NB4 (cell line): ENCODE data around the gene DNAJC30.

Source experiments
- DNase-seq: peaks from one replicate; pipeline ENCODE4 v3.0.0; 2010; ENCODE audit warnings: low read depth
- H3K4me3 ChIP-seq: one replicate; pipeline ENCODE4 v1.5.1; 2011; ENCODE audit warnings: mild to moderate bottlenecking, low read depth, low read length, moderate library complexity
- CTCF ChIP-seq: IDR thresholded peaks from one replicate; pipeline ENCODE4 v1.5.1; 2012; ENCODE audit warnings: low read depth, low read length
- MAX ChIP-seq: IDR thresholded peaks from 2 replicates; pipeline ENCODE4 v1.6.1; 2011; ENCODE audit warnings: low read depth, low read length
- MYC ChIP-seq: IDR thresholded peaks from 2 replicates; pipeline ENCODE4 v1.6.1; 2011; ENCODE audit warnings: low read depth, low read length
- POLR2A ChIP-seq: IDR thresholded peaks from 2 replicates; pipeline ENCODE4 v1.6.1; 2011; ENCODE audit warnings: mild to moderate bottlenecking; ENCODE audit not compliant: insufficient read length; ENCODE audit errors: extremely low read depth

DNAJC30 gene

DNA sequence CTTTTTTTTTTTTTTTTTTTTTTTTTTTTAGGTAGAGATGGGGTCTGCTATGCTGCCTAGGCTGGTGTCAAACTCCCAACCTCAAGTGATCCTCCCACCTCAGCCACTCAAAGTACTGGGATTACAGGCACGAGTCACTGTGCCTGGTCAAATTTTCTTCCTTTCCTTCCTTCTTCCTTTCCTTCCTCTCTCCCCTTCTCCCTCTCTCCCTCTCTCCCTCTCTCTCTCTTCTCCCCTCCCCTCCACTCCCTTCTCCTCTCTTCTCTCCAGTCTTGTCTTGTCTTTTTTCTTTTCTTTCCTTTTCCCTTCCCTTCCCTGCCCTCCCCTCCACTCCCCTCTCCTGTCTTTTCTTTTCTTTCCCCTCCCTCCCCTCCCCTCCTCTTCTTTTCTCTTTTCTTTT is 51.7 kb downstream of the DNAJC30 start:
- H3K4me3 ChIP-seq = no peak overlapping the region
- TF ChIP-seq MYC = no peak
- no peak for TF ChIP-seq MAX
- TF ChIP-seq CTCF = no peak
- TF ChIP-seq POLR2A = no peak
- no peak for DNase-seq
